Nephron progenitor cell (in vitro differentiated cells): ENCODE measurements around the gene NKIRAS1.

Experiments used
- DNase-seq: peaks from one replicate; pipeline ENCODE4 v3.0.0; 2021
- H3K27ac Mint-ChIP-seq: 2 replicates; pipeline ENCODE4 v1.8.0; 2021; ENCODE audit warnings: mild to moderate bottlenecking, moderate library complexity, mixed read lengths
- H3K27me3 Mint-ChIP-seq: 2 replicates; pipeline ENCODE4 v1.8.0; 2021; ENCODE audit warnings: mild to moderate bottlenecking, low read depth, mixed read lengths; ENCODE audit not compliant: poor library complexity
- H3K36me3 Mint-ChIP-seq: 2 replicates; pipeline ENCODE4 v1.8.0; 2021; ENCODE audit warnings: low read depth, mixed read lengths
- H3K4me1 Mint-ChIP-seq: 2 replicates; pipeline ENCODE4 v1.8.0; 2021; ENCODE audit warnings: mixed read lengths
- H3K4me3 Mint-ChIP-seq: 2 replicates; pipeline ENCODE4 v1.8.0; 2021; ENCODE audit warnings: mild to moderate bottlenecking, moderate library complexity, mixed read lengths
- H3K9me3 Mint-ChIP-seq: 2 replicates; pipeline ENCODE4 v1.8.0; 2021; ENCODE audit warnings: mild to moderate bottlenecking, moderate library complexity, mixed read lengths
- TF ChIP-seq, protein P1 (sequence below): fragments of 200-600 bp; sonication (generic); IDR thresholded peaks from 2 replicates; pipeline ENCODE4 v1.5.0; 2021; ENCODE audit warnings: antibody characterized with exemption

NKIRAS1 gene

DNA sequence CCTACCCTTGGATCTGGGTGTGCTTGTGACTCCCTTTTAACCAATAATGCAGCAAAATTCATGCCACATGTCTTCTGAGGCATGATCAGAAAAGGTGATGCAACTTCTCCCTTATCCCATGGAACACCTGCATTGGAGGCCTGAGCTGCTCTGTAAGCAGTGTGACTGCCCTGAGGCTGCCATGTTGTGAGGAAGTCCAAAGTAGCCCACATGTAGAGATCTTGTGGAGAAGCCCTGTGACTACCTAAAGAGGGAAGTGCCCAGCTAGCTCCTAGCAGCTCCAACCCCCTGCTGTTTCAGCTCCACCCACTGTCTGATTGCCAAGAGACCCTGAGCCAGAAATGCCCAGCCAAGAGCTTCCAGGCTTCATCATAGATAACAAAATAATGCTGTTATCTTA lies 21.9 kb upstream of the NKIRAS1 start:
- Mint-ChIP-seq H3K36me3 (no peaks in the 10 kb centered on the region), H3K4me3 (no peak overlapping the region), H3K27me3 (peaks cover 6% of the 10 kb centered on the region), H3K9me3 (no peaks in the 10 kb centered on the region), H3K27ac (no peak overlapping the region), H3K4me1 (peaks cover 8% of the 10 kb centered on the region)
- TF ChIP-seq, protein P1, sequence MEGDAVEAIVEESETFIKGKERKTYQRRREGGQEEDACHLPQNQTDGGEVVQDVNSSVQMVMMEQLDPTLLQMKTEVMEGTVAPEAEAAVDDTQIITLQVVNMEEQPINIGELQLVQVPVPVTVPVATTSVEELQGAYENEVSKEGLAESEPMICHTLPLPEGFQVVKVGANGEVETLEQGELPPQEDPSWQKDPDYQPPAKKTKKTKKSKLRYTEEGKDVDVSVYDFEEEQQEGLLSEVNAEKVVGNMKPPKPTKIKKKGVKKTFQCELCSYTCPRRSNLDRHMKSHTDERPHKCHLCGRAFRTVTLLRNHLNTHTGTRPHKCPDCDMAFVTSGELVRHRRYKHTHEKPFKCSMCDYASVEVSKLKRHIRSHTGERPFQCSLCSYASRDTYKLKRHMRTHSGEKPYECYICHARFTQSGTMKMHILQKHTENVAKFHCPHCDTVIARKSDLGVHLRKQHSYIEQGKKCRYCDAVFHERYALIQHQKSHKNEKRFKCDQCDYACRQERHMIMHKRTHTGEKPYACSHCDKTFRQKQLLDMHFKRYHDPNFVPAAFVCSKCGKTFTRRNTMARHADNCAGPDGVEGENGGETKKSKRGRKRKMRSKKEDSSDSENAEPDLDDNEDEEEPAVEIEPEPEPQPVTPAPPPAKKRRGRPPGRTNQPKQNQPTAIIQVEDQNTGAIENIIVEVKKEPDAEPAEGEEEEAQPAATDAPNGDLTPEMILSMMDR: no peak
- no peak for DNase-seq

DNA sequence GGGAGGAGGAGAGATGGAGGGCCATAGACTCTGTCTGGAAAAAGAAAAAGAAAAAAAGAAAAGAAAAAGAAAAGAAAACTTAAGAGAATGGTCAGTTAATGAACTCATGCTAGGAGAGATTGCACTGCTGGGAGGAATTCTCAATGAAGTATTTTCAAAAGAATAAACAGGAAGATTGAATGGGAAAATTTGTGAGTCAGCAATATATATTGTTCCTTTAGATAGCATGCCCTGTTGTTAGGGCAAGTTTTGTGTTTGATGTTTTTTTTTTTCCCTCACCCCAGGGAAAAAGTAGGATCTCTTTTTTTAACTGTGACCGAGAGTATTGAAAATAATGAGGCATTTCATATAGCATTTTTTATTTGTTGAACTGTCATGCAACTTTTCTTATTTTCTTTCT lies 20.5 kb upstream of the NKIRAS1 start:
- Mint-ChIP-seq H3K36me3 (no peaks in the 10 kb centered on the region), H3K4me3 (no peak overlapping the region), H3K27me3 (peaks cover 6% of the 10 kb centered on the region), H3K27ac (no peak overlapping the region), H3K9me3 (no peaks in the 10 kb centered on the region), H3K4me1 (no peaks in the 10 kb centered on the region)
- TF ChIP-seq, protein P1: no peak
- no peak for DNase-seq

DNA sequence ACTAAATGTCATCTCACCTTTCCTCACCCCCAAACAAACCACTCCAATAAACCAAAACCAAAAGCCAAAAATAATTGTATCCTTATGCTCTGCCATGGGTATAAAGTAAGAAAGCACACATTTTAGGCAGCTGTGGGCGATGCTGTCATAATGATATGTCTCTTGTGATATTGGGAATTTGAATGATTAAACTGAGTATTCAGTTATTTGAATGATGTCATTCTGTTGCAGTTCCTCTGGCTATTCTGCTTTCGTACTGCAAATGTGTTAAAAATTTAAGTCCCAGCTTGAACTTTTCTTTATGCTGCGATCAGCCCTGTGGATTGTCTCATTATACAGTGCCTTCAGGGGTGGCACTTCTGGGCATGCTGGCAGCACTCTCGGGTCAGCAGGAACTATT lies 17.5 kb upstream of the NKIRAS1 start:
- H3K27ac Mint-ChIP-seq: no peak overlapping the region
- H3K36me3 Mint-ChIP-seq: no peaks in the 10 kb centered on the region
- H3K4me3 Mint-ChIP-seq: no peak overlapping the region
- TF ChIP-seq, protein P1: no peak
- peaks cover 6% of the 10 kb centered on the region for H3K27me3 Mint-ChIP-seq
- H3K4me1 Mint-ChIP-seq: peaks cover 14% of the 10 kb centered on the region
- no peaks in the 10 kb centered on the region for H3K9me3 Mint-ChIP-seq
- DNase-seq: no peak

DNA sequence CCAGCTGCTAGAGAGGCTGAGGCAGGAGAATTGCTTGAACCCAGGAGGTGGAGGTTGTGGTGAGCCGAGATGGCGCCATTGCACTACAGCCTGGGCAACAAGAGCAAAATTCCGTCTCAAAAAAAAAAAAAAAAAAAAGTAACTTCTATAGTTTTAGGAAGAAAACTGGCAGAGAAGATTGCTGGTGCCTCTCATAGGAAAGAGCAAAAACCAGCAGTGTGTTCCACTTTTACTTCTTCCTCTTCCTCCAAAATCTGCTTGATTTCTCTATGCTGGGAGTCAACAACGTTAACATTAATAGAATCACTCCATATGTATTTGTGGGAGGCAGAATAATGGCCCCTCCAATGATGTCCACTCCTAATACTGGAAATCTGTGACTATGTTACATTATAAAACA lies 15.8 kb upstream of the NKIRAS1 start:
- Mint-ChIP-seq H3K27me3 (no peaks in the 10 kb centered on the region), H3K4me1 (peaks cover 19% of the 10 kb centered on the region), H3K27ac (no peak overlapping the region), H3K9me3 (no peaks in the 10 kb centered on the region), H3K36me3 (no peaks in the 10 kb centered on the region), H3K4me3 (no peak overlapping the region)
- TF ChIP-seq, protein P1: no peak
- no peak for DNase-seq

DNA sequence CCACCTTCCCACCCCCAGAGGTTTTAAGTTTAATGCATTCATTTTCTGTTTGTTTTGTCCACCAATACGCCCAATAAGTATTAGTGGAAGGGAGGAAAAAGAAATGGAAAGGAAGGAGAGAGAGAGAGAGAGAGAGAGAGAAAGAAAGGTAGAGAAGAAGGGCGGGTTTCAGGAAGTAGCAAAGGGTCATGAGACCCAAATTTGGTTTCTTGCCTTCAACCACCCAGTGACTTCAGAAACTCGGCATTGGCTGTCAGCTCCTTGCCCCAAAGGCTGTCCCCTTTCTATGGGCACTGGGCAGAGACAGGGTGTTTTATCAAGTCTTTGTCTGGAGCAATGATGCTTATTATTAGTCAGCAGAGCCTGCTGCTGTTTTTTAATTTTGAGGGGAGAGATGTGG lies 14.8 kb upstream of the NKIRAS1 start:
- no peaks in the 10 kb centered on the region for H3K27me3 Mint-ChIP-seq
- peaks cover 22% of the 10 kb centered on the region for H3K4me1 Mint-ChIP-seq
- DNase-seq: no peak
- no peaks in the 10 kb centered on the region for H3K9me3 Mint-ChIP-seq
- H3K4me3 Mint-ChIP-seq: no peak overlapping the region
- H3K27ac Mint-ChIP-seq: no peak overlapping the region
- TF ChIP-seq, protein P1: no peak
- no peaks in the 10 kb centered on the region for H3K36me3 Mint-ChIP-seq

DNA sequence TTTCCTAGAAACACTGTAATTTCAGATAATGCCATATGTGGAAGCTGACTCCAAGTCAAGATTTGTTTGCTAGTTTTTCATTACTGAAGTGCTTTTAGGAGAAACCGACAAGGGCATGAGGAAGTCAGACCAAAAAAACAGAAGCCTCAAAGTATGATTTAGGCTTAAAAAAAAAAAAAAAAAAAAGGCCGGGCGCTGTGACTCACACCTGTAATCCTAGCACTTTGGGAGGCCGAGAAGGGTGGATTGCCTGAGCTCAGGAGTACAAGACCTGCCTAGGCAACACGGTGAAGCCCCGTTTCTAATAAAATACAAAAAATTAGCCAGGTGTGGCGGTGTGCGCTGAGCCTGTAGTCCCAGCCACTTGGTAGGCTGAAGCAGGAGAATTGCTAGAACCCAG lies 11.7 kb upstream of the NKIRAS1 start:
- Mint-ChIP-seq H3K36me3 (peaks cover 9% of the 10 kb centered on the region), H3K4me3 (no peak overlapping the region), H3K9me3 (peaks cover 9% of the 10 kb centered on the region), H3K27ac (no peak overlapping the region), H3K4me1 (peaks cover 32% of the 10 kb centered on the region), H3K27me3 (no peaks in the 10 kb centered on the region)
- no peak for DNase-seq
- TF ChIP-seq, protein P1: no peak
